ENCODE data around the gene WDR93. TPM values are rescaled to one million over a fixed set of nuclear protein-coding genes. Genes with fewer than 3 reads are reported as not detected.

WDR93 gene
- total RNA-seq, 1 donor from 2014 or later: not detected

DNA sequence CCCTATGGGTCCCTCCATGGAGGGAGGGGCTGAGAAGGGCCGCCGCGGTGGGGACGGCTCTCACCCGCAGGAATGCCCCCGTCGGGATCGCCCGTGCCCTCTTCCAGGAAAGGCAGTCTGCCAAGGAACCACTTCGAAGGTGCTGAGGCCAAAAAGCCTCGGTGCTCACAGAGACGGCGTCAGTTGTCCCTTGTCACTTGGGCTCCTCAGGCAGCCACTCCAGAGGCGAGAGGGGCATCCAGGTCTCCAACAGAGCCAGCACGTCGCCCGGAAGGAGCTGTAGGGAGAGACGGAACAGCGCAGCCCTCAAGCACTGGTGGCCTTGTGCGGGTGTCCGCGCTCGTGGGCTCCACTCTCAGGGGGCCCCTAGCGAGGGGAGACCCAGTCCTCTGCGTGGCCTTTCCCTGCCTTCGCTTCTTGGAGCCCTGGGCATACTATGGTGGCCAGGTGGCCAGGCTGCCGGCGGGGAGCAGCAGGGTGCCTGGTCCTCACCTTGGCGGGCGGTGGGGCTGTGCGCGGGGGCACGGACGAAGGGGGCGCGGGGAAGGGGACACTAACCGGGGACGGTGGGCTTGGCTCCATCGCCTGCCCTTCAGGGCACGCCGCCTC, 59.4 kb downstream of the WDR93 start:
- intact Hi-C loops (cut with DNase I): no loop called here
- ATAC-seq: peak; percentile 8
- Histone ChIP-seq H3K36me3 (no peaks in the 10 kb centered on the region), H3K27me3 (peaks cover 5% of the 10 kb centered on the region), H3K4me1 (peaks cover 10% of the 10 kb centered on the region), H3K9me3 (no peaks in the 10 kb centered on the region), H3K27ac (no peak overlapping the region), H3K4me3 (peak overlapping the region; percentile 69)
- no peak for DNase-seq
- TF ChIP-seq, protein P1, sequence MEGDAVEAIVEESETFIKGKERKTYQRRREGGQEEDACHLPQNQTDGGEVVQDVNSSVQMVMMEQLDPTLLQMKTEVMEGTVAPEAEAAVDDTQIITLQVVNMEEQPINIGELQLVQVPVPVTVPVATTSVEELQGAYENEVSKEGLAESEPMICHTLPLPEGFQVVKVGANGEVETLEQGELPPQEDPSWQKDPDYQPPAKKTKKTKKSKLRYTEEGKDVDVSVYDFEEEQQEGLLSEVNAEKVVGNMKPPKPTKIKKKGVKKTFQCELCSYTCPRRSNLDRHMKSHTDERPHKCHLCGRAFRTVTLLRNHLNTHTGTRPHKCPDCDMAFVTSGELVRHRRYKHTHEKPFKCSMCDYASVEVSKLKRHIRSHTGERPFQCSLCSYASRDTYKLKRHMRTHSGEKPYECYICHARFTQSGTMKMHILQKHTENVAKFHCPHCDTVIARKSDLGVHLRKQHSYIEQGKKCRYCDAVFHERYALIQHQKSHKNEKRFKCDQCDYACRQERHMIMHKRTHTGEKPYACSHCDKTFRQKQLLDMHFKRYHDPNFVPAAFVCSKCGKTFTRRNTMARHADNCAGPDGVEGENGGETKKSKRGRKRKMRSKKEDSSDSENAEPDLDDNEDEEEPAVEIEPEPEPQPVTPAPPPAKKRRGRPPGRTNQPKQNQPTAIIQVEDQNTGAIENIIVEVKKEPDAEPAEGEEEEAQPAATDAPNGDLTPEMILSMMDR (IDR thresholded peaks at IDR 0.05): no peak

DNA sequence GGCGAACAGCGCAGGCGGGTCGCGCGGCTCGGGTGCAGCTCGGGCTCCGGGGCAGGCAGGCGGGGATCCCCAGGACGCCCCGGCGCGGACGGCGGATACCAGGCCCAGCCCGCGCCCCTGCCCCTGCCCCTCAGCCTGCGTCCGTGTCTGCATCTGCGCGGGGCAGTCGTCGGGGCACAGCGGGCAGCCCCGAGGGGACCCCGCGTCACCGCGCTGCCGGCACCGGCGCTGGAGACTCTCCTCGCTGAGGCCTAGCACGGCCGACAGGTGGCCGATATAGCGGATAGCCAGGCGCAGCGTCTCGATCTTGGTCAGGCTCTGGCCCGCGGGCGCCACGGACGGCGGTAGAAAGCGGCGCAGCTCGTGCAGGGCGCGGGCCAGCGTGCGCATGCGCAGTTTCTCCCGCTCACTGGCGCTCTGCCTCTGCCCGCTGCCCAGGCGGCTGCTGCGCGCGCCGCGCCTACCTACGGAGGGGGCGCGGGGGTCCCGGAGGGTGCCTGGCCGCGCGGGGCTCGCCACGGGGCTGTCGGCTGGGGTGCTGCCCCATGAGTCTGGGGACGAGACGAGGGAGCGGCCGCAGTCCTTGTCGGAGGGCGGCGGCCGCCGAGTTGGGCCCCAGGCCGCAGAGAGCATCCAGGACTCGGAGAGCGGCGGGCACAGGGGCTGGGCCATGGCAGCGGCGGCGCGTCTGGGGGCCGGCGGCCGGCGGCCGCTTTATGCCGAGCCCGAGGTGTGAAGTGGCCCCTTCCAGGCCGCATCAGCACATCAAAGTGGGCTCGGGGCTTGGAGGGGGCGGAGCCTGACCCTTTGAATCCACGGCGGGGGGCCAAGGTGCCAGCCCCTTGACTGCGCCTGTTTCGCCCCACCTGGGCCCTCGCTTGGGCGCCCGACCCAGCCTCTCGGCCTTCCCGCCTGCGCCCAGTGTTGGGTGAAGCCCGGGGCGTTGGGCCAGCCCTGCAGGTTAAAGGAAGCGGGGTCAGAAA, 60.2 kb downstream of the WDR93 start, which contains the start of gene MESP1:
Gene MESP1, minus strand, starts transcription at position 690 of the 983 bp plus-strand sequence. Its CDS starts 18 bp downstream, at position 672.
- peak within 1 kb of the TSS; percentile 58 for H3K27ac ChIP-seq
- intact Hi-C loops (cut with DNase I): no loop called here
- DNase-seq (peak; percentile 97), ATAC-seq (peak; percentile 95)
- H3K27me3 ChIP-seq: no peaks in the 10 kb centered on the region
- peaks cover 10% of the 10 kb centered on the region for H3K4me1 ChIP-seq
- H3K36me3 ChIP-seq: no peaks in the 10 kb centered on the region
- peak within 1 kb of the TSS; percentile 69 for H3K4me3 ChIP-seq
- TF ChIP-seq, protein P1 (IDR thresholded peaks at IDR 0.05): peak; percentile 79
- no peaks in the 10 kb centered on the region for H3K9me3 ChIP-seq

DNA sequence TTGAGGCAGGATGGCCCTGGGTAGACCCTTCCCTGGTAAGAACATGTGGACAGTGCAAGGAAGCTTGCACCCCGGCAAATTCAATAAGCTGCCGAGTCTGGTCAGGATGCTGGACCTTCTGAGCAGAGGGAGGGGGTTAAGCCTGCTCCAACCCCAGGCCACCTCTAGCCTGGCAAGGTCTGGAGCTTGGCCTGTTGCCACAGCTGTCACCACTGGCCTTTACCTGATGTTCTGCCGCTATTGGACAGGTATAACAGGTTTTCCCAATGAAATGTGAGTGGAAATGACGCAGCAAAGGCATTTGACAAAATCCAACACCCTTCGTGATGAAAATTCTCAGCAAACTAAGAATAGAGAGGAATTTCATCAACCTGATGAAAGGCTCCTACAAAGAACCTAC, 61.1 kb downstream of the WDR93 start:
- DNase-seq: peak; percentile 77

DNA sequence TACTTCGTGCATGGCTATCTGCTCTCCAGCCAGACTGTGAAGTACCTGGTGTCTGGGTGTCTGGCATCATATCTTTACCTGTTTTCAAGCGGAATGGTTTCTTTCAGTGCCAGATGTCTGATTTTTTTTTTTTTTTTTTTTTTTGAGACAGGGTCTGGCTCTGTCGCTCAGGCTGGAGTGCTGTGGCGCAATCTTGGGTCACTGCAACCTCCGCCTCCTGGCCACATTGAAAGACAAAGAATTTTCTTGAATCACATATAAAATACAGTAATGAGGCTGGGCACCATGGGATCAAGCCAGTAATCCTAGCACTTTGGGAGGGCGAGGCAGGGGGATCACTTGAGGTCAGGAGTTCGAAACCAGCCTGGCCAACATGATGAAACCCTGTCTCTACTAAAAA, 63.2 kb downstream of the WDR93 start:
- Histone ChIP-seq H3K4me3 (no peak overlapping the region), H3K27me3 (no peaks in the 10 kb centered on the region), H3K36me3 (no peaks in the 10 kb centered on the region), H3K27ac (no peak overlapping the region), H3K9me3 (no peaks in the 10 kb centered on the region), H3K4me1 (peaks cover 10% of the 10 kb centered on the region)
- no peak for DNase-seq
- intact Hi-C loops (cut with DNase I): no loop called here
- TF ChIP-seq, protein P1 (IDR thresholded peaks at IDR 0.05): no peak
- ATAC-seq: no peak

More for the DNA sequence above, 61.1 kb downstream of the WDR93 start:
- no peak overlapping the region for H3K4me3 ChIP-seq
- no peaks in the 10 kb centered on the region for H3K36me3 ChIP-seq
- no peak for ATAC-seq
- intact Hi-C loops (cut with DNase I): no loop called here
- no peaks in the 10 kb centered on the region for H3K9me3 ChIP-seq
- peaks cover 10% of the 10 kb centered on the region for H3K4me1 ChIP-seq
- no peak overlapping the region for H3K27ac ChIP-seq
- TF ChIP-seq, protein P1 (IDR thresholded peaks at IDR 0.05): no peak
- H3K27me3 ChIP-seq: no peaks in the 10 kb centered on the region

DNA sequence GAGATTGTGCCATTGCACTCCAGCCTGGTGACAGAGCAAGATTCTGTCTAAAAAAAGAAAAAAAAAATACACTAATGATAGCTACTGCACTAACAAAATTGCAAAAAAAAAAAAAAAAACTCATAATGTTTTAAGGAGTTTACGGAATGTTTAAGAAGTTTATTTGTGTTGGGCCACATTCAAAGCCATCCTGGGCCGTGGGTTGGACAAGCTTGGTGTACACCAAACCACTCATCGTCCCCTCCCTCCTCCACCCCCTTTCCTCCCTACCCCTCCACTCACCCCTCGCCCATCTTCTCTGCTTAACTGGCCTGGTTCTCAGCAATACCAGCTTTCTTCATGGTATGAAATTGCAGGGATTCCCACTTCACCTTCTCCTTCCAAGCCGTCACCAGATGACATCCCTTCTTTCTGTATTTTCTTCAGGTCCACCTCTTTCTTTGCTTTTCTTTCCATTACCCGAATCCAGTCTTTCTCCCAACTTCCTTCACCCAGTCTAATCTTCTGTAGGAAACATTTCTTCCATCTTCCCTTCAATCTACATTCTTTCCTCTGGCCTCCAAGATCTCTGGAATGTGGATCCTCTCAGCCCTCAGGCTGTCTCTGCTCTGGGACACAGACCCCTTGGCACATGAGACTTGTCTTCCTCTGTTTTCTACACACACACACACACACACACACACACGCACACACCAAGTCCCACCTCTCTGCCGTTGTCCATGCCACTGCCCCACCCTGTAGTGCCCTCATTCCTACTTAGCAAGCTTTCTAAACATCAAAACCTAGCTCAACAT, 63.9 kb downstream of the WDR93 start:
- no peaks in the 10 kb centered on the region for H3K27me3 ChIP-seq
- no peak overlapping the region for H3K27ac ChIP-seq
- H3K4me1 ChIP-seq: peaks cover 10% of the 10 kb centered on the region
- ATAC-seq (no peak), DNase-seq (no peak)
- H3K9me3 ChIP-seq: no peaks in the 10 kb centered on the region
- no peak overlapping the region for H3K4me3 ChIP-seq
- intact Hi-C loops (cut with DNase I): no loop called here
- H3K36me3 ChIP-seq: no peaks in the 10 kb centered on the region
- TF ChIP-seq, protein P1 (IDR thresholded peaks at IDR 0.05): no peak
